Activated gamma-delta T cell treated with Interleukin-2 at 50 U/mL for 16 hours (primary cell): Measurements from ENCODE around the gene ACP7.
"Not testable (repeated sequence)": the region's sequence is repeated elsewhere in the genome, so short reads cannot be mapped to it uniquely, and the experiment has no call there.

ENCODE experiments used
- DNase-seq: peaks from one replicate; pipeline ENCODE4 v3.0.0-alpha.2; 2020

Gene ACP7

DNA sequence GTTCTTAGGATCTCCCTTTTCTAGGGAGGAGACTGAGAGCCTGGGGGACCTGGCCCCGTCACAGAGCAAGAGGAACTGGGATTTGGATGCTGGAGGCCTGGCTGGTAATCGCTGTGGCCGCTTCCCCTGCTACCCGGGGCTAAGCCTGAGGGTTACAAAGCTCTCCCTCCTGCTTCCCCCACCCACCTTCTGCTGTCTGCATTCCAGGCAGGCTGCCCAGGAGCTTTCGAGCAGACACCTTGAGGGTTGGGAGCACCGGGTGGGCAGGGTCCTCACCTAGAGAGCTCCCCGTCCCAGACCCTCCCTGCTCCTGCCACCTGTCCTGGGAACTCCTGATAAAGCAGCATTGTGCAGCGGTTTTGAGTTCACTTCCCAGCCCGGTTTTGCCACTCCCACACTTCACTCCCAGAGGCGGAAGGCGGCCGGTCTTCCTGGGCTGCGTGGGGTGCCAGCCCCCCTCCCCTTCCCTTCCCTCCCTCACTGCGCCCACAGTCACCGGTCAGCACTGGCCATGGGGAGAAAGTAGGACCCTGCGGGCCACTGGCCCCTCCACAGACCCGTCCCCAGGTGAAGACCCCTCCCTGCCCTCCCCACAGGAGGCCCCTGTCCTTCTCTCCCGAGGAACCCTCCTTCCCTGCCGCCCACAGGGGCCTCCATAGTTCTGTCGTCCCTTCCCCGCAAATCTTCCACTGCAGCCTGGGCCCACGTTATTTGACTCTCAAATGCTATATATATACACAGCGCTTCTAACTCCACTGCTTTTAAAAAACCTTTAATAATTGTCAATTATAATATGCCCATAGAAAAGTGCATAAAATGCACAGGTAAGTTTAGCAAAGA lies 49.5 kb downstream of the ACP7 start:
- no peak for DNase-seq

DNA sequence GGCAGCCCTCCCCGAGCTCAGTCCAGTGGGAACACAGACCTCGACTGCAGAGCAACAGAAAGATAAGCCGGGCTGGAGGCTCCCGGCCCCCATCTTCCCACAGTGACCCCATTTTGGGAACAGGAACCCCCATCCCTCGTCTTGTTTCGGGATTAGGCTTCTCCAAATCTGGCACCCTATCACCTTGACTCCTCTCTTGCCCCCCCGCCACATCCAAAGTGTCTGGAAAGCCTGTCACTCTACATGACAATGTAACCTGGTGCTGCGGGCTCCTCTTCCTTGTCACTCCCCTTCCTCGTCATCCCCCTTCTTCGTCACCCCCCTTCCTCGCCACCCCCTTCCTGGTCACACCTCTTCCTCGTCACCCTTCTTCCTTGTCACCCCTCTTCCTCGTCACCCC lies 51.5 kb downstream of the ACP7 start:
- no peak for DNase-seq

DNA sequence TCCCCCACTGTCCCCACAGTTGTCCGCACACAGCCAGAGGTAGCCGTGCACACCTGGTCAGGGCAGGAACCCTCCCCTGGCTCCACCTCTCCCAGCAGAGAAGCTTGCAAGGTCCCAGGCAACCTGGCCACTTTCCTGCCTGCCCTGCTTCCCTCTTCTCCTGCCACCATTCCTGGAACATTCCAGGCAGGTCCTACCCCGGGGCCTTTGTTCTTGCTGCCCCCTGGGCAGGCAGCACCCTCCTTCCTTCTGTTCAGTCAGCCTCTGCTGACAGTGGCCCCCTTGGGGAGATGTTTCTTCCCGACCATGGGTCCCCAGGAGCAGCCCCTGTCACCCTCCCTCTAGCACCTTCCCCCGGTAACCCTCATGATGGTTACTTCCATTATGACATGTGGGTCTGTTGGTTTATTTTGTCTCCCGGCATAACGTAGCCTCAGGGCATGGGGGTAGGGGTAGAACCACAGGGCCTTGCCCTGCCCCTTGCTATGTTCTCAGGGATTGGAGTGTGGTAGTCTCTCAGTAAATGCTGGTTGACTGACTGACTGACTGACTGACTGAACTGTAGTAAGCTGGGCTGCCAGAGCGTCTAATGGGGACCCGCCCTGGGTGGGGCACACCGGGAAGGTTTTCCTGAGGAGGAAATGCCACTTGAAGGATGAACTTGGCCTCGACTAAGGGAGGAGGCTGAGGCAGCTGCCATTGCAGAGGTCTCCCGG lies 52.2 kb downstream of the ACP7 start:
- DNase-seq, result no peak

DNA sequence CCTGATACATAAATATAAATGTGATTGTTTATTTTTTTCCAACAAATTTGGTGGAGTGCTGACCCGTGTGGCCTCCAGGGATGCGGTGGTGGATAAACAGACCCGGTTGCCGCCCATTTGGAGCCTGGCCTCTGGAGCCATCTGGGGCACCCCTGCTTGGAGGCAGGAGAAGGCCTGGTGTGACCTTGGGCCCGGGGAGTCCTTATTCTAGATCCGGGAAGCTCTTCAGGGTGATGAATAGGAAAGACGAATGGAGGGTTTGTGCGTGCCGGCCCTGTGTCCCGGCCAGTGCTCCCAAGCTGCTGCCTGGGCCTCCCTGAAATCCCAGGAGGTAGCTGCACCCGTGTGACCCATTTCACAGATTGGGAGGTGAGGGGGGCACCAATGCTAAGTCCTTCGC lies 53.0 kb downstream of the ACP7 start:
- no peak for DNase-seq

DNA sequence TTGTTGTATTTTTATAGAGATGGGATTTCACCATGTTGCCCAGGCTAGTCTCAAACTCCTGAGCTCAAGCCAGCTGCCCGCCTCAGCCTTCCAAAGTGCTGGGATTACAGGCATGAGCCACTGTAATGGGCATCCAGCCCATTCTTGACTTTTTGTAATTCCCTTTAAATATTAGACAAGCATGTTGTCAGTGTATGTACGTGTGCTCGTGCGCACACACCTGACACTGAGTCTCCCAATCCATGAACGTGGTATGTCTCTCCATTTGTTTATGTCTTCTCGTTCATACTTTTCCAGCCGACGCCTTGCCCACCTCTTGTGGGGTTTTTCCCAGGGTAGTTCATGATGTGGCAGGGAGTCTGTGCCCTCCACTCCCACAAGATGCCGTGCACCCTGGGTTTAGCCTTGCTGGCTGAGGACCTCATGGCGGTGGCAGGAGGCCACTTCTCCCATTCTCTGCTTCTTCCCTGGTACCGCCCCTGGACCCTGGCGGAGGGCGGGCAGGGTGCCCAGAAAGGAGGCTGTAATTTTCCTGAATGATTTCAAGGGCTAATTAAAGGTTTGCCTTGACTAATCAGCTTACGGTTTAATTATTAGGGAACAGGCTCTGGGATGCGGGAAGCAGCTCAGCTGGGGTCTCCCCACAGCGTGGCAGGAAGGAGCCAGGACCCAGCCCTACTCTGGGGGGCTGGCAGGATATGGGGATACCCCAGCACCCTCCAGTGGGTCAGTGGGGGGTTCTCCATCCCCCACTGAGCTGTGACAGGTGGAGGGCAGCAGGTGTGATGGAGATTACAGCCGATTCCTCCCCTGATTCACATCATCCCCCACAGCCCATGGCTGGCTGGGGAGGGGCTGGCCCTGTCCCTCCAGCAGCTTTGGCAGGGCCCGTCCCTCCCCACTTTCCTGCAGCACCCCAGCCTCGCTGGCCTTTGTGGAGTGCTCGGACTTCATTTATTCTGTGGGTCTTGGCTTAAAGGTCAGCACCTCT lies 54.3 kb downstream of the ACP7 start:
- DNase-seq, result no peak

DNA sequence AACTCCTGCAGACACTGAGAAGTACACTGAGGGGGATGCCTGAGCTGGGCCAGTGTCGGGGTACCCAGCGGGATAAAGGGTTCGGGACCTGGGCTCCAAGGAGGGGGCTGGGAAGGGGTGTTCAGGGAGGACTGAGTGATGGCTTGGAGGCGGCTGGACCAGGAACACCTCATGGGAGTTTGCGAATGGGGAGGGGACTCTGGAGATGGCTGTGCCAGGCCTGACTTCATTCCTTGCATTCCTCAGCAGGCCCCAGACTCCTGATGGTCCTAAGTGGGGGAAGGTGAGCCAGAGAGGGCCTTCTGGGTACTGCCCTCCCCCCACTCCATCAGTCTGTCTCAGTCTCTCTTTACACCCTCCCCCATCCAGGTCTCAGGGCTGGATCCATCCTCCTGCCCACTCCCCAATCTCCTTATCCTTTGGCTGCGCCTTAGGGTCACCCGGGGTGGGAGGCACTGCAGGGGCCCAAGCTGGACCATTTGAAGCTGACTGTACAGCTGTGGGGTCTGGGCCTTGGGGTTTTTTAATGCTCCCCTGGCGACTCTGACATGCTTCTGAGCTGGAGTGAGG lies 55.2 kb downstream of the ACP7 start:
- no peak for DNase-seq

DNA sequence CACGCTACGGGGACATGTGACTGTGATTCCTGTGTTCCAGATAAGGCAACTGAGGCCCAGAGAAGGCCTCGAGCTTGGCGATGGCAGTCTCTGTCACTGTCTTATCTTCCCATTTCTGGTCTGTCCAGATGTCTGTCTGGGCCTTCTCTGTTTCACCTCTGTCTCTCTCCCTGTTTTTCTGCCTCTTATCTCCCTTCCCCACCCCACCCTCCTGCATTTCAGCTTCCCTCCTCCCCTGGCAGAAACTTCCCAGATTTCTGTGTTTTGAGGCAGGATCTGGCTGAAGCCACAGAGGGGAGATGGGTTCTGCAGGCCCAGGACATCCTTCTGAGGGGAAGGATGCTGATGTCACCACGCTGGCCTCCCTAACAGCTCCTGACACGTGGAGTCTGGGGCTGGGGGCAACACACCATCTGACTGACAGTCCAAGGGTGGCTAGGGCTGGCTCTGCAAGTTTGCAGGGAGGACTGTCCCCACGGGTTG lies 55.8 kb downstream of the ACP7 start:
- DNase-seq, result no peak

DNA sequence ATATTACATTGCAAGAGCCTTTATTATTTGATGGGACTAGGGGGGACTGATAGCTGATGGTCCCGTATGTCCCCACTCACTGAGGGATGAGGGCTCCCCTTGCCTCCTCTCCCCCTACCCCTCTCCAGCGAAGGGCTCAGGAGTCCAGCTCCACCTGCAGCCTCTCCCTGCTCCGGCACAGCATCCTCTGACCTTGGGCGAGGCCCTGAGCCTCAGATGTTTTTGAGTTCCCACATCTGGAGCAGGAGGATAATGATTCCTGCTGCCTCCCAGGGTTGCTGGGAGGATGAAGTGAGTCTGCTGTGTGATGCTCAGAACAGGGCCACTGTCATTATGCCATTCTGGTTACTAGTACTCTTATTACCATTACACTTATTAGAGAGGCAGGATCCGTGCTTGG lies 56.4 kb downstream of the ACP7 start:
- DNase-seq, result no peak

DNA sequence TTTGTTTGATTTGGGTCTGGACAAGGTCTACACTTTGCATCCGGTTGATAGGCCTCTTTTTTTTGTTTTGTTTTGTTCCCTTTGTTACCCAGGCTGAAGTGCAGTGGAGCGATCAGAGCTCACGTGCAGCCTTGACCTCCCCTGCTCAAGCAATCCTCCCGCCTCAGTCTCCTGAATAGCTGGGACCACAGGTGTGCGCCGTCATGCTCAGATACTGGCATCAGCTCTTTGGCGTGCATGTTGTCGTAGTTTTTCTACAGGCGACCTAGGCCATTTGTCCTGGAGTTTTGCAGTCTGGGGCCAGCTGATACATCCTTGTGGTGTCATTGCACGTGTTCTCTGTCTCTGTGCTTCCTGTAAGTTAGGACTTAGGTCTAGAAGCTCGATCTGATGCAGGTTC lies 57.8 kb downstream of the ACP7 start:
- no peak for DNase-seq

DNA sequence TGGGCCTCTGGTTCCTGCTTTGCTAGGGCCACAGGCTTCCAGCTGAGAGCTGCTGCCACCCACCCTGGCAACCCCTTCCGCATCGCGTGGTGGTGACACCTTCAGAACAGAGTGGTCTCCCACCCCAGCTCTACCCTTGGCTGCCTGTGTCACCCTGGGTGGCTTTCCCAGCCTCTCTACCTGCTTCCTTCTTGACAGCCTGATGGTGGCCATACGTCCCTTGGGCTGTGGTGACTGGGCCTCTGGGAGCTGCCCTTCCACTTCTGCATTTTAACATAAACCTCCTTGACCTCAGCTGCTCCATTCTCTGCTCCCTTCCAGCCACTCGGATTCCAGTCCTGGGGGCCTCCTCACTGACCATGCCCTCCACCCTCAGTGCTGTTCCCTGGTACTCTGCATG lies 58.5 kb downstream of the ACP7 start:
- DNase-seq, result no peak

DNA sequence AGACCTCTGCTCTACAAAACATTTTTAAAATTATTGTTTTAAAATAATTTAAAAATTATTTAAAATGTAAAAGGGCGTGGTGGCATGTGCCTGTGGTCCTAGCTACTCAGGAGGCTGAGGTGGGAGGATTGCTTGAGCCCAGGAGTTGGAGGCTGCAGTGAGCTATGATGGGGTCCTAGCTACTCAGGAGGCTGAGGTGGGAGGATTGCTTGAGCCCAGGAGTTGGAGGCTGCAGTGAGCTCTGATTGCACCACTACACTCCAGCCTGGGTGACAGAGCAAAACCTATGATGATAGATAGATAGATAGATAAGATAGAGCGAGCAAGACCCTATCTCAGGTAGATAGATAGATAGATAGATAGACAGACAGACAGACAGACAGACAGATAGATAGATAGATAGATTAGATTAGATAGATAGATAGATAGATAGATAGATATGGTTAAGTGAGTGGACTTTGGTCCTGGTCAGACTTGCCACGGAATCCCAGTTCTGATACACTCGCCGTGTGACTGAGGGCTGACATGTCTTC lies 59.7 kb downstream of the ACP7 start:
- not testable (repeated sequence) for DNase-seq

DNA sequence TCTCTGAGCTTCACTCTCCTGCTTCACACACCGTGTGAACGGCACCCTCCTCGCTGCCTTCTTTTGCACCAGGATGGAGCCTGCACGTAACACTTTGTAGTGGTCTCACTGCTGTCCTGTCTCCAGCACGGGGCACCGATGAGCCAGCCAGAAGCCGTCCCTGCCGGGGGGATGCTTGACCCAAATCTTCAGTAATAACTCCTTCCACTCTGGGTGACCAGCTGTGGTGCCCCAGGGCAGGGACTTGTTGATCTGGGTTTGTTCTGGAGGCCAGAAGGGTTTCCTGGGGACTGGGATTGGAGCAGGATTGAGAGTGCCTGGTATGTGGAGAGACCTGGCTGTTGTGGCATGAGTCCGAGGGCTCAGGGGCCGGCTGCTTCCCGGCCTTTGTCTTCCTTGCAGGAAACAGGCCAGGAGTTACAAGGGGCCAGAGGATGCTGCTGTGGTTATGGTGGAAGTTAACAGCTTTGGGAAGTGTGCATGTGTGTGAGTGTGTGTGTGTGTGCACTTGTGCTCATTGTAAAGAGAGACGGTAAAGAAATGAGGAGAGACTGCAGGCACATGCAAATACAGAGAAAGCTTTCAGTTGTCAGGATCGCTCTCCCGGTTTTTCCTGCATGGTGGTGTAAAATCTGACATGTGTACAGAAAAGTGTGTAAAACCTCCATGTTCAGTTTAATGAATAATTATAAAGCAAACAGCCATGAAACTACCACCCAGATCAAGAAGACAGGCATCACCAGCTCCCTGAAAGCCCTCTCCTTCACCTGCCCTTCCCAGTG lies 60.3 kb downstream of the ACP7 start:
- DNase-seq, result no peak

DNA sequence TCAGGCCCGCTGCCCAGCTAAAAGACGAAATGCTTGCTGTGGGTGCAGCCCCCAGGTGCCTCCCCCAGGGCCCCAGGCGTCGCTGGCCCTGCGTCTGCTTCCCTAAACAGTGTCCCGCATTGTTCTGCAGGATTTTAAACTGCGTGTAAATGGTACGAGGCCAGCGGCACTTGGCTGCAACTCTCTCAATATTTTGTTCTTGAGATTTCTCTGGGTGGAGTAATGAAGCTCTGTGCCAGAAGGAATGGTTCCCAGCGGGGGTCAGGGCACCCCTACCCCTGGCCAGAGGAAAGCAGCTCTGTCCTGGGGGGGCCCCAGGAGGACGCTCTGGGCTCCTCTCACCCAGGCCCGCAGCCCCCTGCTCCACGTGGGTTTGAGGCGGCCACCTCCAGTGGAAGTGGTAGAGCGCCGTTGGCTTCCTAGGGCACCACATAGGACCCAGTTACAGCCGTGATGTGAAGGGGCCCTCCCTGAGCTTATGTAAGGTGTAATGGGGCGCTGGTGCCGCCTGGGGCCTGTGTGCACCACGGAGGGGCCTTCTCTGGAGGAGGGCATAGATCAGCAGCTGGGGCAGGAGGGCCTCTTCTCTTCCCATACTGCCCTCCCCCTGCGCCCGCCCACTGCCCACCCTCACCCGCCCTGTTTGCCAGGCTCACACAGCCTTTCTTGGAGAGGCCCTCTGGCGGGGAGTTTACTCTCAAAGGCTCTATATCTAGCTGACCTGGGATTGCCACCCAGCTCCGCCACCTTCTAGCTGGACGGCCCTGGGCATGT lies 61.2 kb downstream of the ACP7 start:
- DNase-seq, result no peak

DNA sequence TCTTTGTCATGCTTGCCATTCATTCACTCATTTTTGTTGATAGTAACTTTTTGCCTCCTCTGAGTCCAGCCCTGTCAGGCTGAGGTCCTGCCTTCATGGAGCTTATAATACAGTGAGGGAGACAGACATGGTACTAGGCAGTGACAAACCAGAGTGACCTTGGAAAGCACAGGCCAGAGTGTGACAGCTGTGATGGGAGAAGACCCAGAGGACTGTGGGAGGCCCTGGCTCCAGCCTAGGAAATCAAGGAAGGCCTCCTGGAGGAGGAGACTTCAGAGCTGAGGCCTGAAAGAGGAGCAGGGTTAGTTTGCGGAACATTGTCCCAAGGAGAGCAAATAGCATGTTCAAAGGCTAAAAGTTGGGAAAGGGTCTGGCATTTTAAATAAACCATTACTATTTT lies 61.9 kb downstream of the ACP7 start:
- no peak for DNase-seq

DNA sequence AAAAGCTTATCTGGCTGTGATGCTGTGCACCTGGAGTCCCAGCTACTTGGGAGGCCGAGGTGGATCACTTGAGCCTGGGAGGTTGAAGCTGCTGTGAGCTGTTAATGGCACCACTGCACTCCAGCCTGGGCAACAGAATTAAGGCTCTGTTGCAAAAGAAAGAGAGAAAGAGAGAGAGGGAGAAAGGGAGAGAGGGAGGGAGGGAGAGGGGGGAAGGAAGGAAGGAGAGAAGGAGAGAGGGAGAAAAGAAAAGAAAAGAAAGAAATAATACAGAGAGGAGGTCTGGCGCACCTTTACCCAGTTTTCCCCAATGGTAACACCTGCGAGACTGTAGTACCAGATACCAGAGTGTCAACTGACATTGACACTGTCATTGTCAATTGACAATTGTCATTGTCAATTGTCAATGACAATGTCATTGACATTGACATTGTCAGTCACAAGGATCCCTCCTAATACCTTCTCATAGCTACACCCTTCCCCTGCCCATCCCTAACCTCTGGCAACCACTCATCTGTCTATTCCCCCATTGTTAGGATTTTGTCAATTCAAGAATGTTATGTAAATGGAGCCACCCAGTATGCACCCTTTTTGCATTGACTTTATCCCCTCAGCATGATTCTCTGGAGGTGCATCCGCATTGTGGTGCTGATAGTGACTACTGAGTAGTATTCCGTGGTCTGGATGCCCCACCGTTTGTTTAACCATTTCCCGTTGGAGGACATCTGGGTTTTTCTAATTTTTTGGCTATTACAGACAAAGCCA lies 62.7 kb downstream of the ACP7 start:
- no peak for DNase-seq

DNA sequence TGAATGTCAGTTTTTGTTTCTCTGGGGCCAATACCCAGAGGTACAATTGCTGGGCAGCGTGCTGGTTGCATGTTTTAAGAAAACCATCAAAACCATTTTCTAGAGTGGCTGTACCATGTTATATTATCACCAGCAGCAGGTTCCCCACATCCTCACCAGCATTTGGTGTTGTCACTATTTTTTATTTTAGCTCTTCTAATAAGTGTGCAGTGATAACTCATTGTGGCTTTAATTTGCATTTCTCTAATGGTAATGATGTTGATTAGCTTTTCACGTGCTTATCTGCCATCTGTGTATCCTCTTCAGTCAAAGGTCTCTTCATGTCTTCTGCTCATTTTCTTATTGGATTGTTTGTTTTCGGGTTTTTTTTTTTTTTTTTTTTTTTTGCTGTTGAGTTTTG lies 63.3 kb downstream of the ACP7 start:
- DNase-seq, result no peak

DNA sequence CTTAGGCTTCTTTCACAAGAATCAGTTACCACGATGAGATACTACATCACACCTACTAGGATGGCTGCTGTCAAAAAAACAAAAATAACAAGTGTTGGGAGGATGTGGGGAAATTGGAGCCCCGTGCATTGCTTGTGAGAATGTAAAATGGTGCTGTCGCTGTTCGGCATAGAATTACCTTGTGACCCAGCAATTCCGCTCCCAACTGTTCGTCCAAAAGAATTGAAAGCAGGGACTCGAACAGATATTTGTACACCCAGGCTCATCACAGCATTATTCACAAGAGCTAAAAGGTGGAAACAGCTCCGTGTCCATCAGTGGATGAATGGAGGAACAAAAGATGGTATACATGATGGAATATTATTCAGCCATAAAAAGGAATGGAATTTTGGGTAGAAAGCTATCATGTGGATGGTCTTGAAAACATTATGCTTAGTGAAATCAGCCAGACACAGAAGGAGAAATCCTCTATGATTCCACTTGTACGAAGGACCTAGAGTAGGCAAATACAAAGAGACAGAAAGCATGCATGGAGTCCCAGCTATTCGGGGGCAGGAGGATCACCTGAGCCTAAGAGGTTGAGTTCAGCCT lies 64.9 kb downstream of the ACP7 start:
- no peak for DNase-seq

DNA sequence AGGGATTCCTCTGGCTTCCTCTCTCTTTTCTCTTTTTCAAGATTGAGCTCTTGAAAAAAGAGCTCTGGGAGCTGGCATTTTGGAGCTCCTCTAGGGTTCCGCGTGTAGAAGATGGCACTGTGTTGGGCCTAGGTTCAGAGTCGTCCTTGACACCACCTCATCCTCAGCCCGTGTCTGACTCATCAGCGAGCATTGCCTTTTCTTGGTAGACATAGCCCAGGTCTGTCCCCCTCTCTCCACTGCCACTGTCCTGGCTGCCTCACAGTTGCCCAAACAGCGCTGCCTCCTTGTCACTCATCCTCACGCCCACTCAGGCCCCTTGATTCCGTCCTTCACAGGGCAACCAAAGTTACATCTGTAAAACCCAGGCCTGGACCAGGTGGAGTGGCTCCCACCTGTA lies 66.1 kb downstream of the ACP7 start:
- no peak for DNase-seq

DNA sequence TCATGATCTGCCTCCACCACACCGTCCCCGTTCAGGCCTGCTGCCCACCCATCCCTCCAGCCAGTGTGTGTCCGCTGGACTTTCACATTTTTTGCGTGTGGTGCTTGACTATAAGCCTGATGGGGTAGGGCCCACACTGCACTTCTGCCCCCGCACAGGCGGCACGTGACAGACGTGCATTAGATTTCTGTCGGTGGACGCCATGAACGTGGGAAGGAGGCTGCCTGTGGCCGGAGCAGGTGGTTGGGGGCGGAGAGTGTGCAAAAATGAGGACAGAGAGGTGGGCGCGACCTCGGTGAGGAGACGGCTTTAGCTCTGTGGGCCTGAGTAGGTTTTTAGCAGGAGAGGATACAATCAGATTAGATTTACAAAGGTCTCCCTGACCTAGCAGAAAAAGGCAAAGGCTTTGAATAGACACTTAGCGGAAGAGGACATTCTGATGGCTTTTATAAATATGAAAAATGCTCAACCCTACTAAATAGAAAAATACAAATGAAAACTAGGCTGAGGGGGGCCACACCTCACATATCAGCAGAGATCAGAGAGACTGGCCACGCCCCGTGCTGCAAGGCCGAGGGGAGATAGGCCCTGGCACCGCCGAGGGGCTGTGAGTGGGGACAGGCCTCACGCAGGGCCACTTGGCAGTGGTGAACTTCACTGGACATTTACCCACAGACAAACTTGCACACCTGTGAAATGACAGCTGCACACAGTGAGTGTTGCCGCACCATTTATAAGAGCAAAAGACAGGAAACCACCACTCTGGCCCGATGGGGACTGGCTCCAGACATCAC lies 66.8 kb downstream of the ACP7 start:
- no peak for DNase-seq
